SK-N-MC (cell line): Measurements from ENCODE around the gene AMH.

Experiments used
- DNase-seq: peaks from one replicate; pipeline ENCODE4 v3.0.0-alpha.2; 2011; ENCODE audit warnings: low read depth, low spot score
- H3K27ac ChIP-seq: fragments of 200-600 bp; sonication (generic); 2 replicates; pipeline ENCODE4 v1.5.1; 2016; ENCODE audit warnings: mixed run types
- H3K36me3 ChIP-seq: fragments of 200-600 bp; sonication (generic); 2 replicates; pipeline ENCODE4 v1.6.1; 2017; ENCODE audit warnings: antibody characterized with exemption, low read length, mixed read lengths; ENCODE audit not compliant: insufficient read depth
- H3K4me3 ChIP-seq: fragments of 200-600 bp; sonication (generic); 2 replicates; pipeline ENCODE4 v1.5.1; 2016
- H3K9ac ChIP-seq: fragments of 200-600 bp; sonication (generic); 2 replicates; pipeline ENCODE4 v1.8.0; 2017; ENCODE audit warnings: mixed run types, mixed read lengths; ENCODE audit not compliant: insufficient read length
- H3K9me3 ChIP-seq: fragments of 200-600 bp; sonication (generic); 2 replicates; pipeline ENCODE4 v1.6.1; 2017; ENCODE audit warnings: low read depth, mild to moderate bottlenecking, antibody characterized with exemption, low read length, moderate library complexity, mixed read lengths
- EZH2 ChIP-seq: fragments of 200-600 bp; sonication (generic); IDR thresholded peaks from one replicate; pipeline ENCODE4 v1.6.1; 2017; ENCODE audit warnings: antibody characterized with exemption
- FOXP2 ChIP-seq: optimal IDR thresholded peaks from 2 replicates; pipeline ENCODE3; 2011; ENCODE audit warnings: mild to moderate bottlenecking, moderate library complexity; ENCODE audit not compliant: insufficient read depth; ENCODE audit errors: extremely low read length, control extremely low read depth
- POLR2AphosphoS5 ChIP-seq: IDR thresholded peaks from 2 replicates; pipeline ENCODE4 v1.6.1; 2012; ENCODE audit warnings: mild to moderate bottlenecking, low read depth, low read length, borderline replicate concordance

The AMH gene

GRCh38 chr19:2208975-2209374 is 40.1 kb upstream of the AMH start:
- no peak overlapping the region for H3K9ac ChIP-seq
- DNase-seq: no peak
- H3K4me3 ChIP-seq: no peak overlapping the region
- H3K27ac ChIP-seq: no peak overlapping the region
- H3K9me3 ChIP-seq: no peaks in the 10 kb centered on the region
- no peak for TF ChIP-seq FOXP2
- no peak for TF ChIP-seq EZH2
- TF ChIP-seq POLR2AphosphoS5: no peak
- H3K36me3 ChIP-seq: peaks cover 47% of the 10 kb centered on the region

- Histone ChIP-seq H3K36me3 (peaks cover 48% of the 10 kb centered on the region), H3K9ac (no peak overlapping the region), H3K4me3 (no peak overlapping the region), H3K27ac (no peak overlapping the region), H3K9me3 (no peaks in the 10 kb centered on the region)
- no peak for DNase-seq
- no peak for TF ChIP-seq FOXP2
- no peak for TF ChIP-seq POLR2AphosphoS5
- TF ChIP-seq EZH2: no peak
Observed at GRCh38 chr19:2209408-2209807, 39.7 kb upstream of the AMH start.

- TF ChIP-seq FOXP2 (no peak), EZH2 (no peak), POLR2AphosphoS5 (no peak)
- Histone ChIP-seq H3K9ac (no peak overlapping the region), H3K4me3 (no peak overlapping the region), H3K27ac (no peak overlapping the region), H3K36me3 (peaks cover 50% of the 10 kb centered on the region), H3K9me3 (no peaks in the 10 kb centered on the region)
- no peak for DNase-seq
Observed at GRCh38 chr19:2210206-2210605, 38.9 kb upstream of the AMH start.

GRCh38 chr19:2210987-2211740 is 38.0 kb upstream of the AMH start:
- no peak overlapping the region for H3K4me3 ChIP-seq
- no peaks in the 10 kb centered on the region for H3K9me3 ChIP-seq
- peaks cover 58% of the 10 kb centered on the region for H3K36me3 ChIP-seq
- TF ChIP-seq EZH2 (no peak), POLR2AphosphoS5 (no peak), FOXP2 (no peak)
- no peak for DNase-seq
- no peak overlapping the region for H3K27ac ChIP-seq
- H3K9ac ChIP-seq: no peak overlapping the region

- Histone ChIP-seq H3K36me3 (peaks cover 70% of the 10 kb centered on the region), H3K9ac (no peak overlapping the region), H3K4me3 (no peak overlapping the region), H3K27ac (no peak overlapping the region), H3K9me3 (no peaks in the 10 kb centered on the region)
- no peak for DNase-seq
- TF ChIP-seq EZH2 (no peak), POLR2AphosphoS5 (no peak), FOXP2 (no peak)
Observed at GRCh38 chr19:2212861-2213711, 36.0 kb upstream of the AMH start.

GRCh38 chr19:2213799-2214198 is 35.3 kb upstream of the AMH start:
- peaks cover 70% of the 10 kb centered on the region for H3K36me3 ChIP-seq
- no peak overlapping the region for H3K27ac ChIP-seq
- TF ChIP-seq POLR2AphosphoS5 (no peak), FOXP2 (no peak), EZH2 (no peak)
- H3K9ac ChIP-seq: no peak overlapping the region
- no peak overlapping the region for H3K4me3 ChIP-seq
- no peak for DNase-seq
- no peaks in the 10 kb centered on the region for H3K9me3 ChIP-seq

- peaks cover 71% of the 10 kb centered on the region for H3K36me3 ChIP-seq
- no peak for DNase-seq
- H3K27ac ChIP-seq: no peak overlapping the region
- H3K9ac ChIP-seq: no peak overlapping the region
- TF ChIP-seq POLR2AphosphoS5: no peak
- TF ChIP-seq EZH2: no peak
- no peak for TF ChIP-seq FOXP2
- no peaks in the 10 kb centered on the region for H3K9me3 ChIP-seq
- no peak overlapping the region for H3K4me3 ChIP-seq
Observed at GRCh38 chr19:2214251-2214650, 34.9 kb upstream of the AMH start.

GRCh38 chr19:2215281-2215751 is 33.8 kb upstream of the AMH start:
- Histone ChIP-seq H3K36me3 (peaks cover 74% of the 10 kb centered on the region), H3K9ac (no peak overlapping the region), H3K9me3 (no peaks in the 10 kb centered on the region), H3K27ac (no peak overlapping the region), H3K4me3 (no peak overlapping the region)
- DNase-seq: no peak
- no peak for TF ChIP-seq POLR2AphosphoS5
- no peak for TF ChIP-seq FOXP2
- no peak for TF ChIP-seq EZH2
